ENCODE measurements around the gene GLOD4. TPM values are rescaled to one million over a fixed set of nuclear protein-coding genes. Genes with fewer than 3 reads are reported as not detected.
"Not testable (repeated sequence)": the region's sequence is repeated elsewhere in the genome, so short reads cannot be mapped to it uniquely, and the experiment has no call there.

GLOD4 gene
- total and polyA plus RNA-seq, 10 donors: 38.6 to 69.7 (median 54.0) TPM

DNA sequence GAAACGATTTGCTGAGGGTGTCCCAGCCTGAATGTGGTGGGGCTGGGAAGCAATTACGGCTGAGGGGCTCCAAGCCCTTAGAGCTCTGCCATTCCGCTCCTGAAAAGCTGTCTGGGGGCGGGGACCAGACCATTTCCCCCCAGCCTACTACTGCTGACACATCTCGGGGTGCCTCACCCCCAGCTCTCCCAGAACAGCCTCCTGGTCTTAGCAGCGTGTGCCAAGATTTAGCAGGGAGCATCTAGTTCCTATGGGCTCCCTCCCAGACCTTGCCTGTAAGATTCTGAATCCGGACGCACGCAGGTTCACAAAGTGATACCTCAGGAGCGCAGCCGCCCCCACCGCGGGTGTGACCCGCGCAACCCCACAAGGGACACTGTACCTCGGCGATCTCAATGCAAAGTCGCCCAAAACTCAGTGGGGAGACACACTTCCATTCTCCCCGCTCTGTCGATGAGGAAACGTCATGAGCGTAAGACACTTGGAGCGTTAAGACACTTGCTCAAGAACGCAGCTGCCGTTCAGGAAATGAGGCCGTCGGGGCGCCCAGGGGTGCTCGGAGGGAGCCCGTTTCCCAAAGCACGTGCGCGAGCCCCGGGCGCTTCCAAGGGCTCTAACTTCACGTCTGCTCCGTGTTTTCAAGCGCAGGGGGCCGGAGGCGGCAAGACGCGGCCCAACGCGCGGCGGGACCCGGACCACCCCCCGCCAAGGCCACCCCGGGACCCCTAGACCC lies 30.6 kb downstream of the GLOD4 start:
- Histone ChIP-seq H3K4me3 (peak overlapping the region; percentile 75 to 97 (median 88)), H3K4me1 (peaks cover 11 to 31% (median 24%) of the 10 kb centered on the region in 6 donors), H3K27me3 (replicated peaks in 1 of 7) (no peaks in the 10 kb centered on the region), H3K9me3 (no peaks in the 10 kb centered on the region), H3K27ac (peak overlapping the region; percentile 55 to 91 (median 86)), H3K36me3 (peaks cover 0 to 23% (median 17%) of the 10 kb centered on the region in 6 donors)
- no peak for TF ChIP-seq CTCF (IDR thresholded peaks at IDR 0.05 in 8 of 11, conservative IDR thresholded peaks at IDR 0.05 in 3 of 11)
- no peak for TF ChIP-seq POLR2A (IDR thresholded peaks at IDR 0.05)
- no peak for TF ChIP-seq POLR2AphosphoS5 (IDR thresholded peaks at IDR 0.05)
- intact Hi-C loops (cut with DNase I; ENCODE audit: low total_unique reads): no loop called here
- 1 to 2% (median 1%) methylated on average over 26 to 49 of the region's 49 CpGs for WGBS, 5 donors
- DNase-seq: no peak

DNA sequence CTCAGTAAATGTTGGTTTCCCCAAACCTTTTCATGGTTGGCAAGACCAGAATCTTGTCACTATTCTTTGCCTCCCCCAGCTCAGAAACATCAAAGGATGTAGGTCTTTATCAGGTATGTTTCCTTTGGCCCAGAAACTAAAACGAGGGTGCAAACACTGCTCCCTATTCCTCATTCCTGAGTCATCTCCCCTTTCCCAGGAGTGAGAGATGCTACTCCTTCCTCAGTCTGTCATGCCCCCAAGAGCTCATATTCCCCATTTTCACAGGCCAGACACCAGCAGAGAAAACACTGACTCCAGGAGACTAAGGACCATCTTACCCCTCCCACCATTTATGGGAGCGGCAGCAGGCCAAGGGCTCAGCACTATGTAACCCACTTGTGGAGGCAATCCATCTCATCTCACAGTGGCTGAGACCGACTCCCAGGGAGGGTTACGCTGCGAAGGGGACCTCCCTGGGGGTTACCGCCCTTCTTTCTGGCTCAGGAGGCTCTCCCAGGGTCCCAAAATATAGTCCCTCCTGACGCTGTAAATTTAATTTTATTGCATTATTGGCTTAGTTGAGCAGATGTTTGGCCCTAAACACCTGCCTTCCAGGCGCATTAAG lies 31.5 kb downstream of the GLOD4 start:
- TF ChIP-seq CTCF (IDR thresholded peaks at IDR 0.05 in 8 of 11, conservative IDR thresholded peaks at IDR 0.05 in 3 of 11) (no peak), POLR2A (IDR thresholded peaks at IDR 0.05) (no peak), POLR2AphosphoS5 (IDR thresholded peaks at IDR 0.05) (no peak)
- peaks cover 0 to 30% (median 25%) of the 10 kb centered on the region in 6 donors for H3K36me3 ChIP-seq
- no peaks in the 10 kb centered on the region for H3K9me3 ChIP-seq
- intact Hi-C loops (cut with DNase I; ENCODE audit: low total_unique reads): no loop called here
- no peaks in the 10 kb centered on the region for H3K27me3 ChIP-seq (replicated peaks in 1 of 7)
- H3K4me1 ChIP-seq: peaks cover 11 to 31% (median 24%) of the 10 kb centered on the region in 6 donors
- H3K4me3 ChIP-seq: peak overlapping the region in 4 of 8 donors; percentile 83 to 97 (median 92)
- no peak overlapping the region for H3K27ac ChIP-seq
- whole genome bisulfite sequencing, 5 donors: 72 to 86% (median 81%) methylated on average over 8 of the region's 8 CpGs
- DNase-seq: peak; percentile 42

- H3K36me3 ChIP-seq: peaks cover 0 to 41% (median 36%) of the 10 kb centered on the region in 6 donors
- WGBS, 5 donors: 79 to 90% (median 85%) methylated on average over 6 to 7 of the region's 7 CpGs
- H3K9me3 ChIP-seq; H3K4me3 ChIP-seq; H3K27ac ChIP-seq; H3K27me3 ChIP-seq (replicated peaks in 1 of 7); intact Hi-C loops (cut with DNase I; ENCODE audit: low total_unique reads): not testable (repeated sequence)
- DNase-seq: peak; percentile 8
- H3K4me1 ChIP-seq: peaks cover 11 to 31% (median 24%) of the 10 kb centered on the region in 6 donors
Measured at GRCh38 chr17:749359-749758, 32.7 kb downstream of the GLOD4 start.

DNA sequence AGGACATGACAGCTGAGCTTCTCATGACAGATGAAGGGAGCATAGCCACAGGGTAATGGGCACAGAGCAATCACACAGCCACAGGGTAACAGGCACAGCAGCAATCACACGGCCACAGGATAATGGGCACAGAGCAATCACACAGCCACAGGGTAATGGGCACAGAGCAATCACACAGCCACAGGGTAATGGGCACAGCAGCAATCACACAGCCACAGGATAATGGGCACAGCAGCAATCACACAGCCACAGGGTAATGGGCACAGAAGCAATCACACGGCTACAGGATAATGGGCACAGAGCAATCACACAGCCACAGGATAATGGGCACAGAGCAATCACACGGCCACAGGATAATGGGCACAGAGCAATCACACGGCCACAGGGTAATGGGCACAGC lies 33.5 kb downstream of the GLOD4 start:
- intact Hi-C loops (cut with DNase I; ENCODE audit: low total_unique reads); DNase-seq: not testable (repeated sequence)
- 93 to 100% (median 97%) methylated on average over 4 of the region's 4 CpGs for WGBS, 5 donors

More for the DNA sequence above, 33.5 kb downstream of the GLOD4 start:
- not testable (repeated sequence) for H3K9me3 ChIP-seq; H3K27me3 ChIP-seq (replicated peaks in 1 of 7); H3K27ac ChIP-seq; H3K4me3 ChIP-seq
- H3K4me1 ChIP-seq: peaks cover 11 to 31% (median 24%) of the 10 kb centered on the region in 6 donors
- peaks cover 0 to 49% (median 42%) of the 10 kb centered on the region in 6 donors for H3K36me3 ChIP-seq

Measured in spleen (tissue), 11 donors.